GM19397 (cell line): Measurements from ENCODE around the gene LEAP2.
"Not testable (repeated sequence)": the region's sequence is repeated elsewhere in the genome, so short reads cannot be mapped to it uniquely, and the experiment has no call there.

Experiments used
- ATAC-seq: cut with Tn5 transposase; IDR thresholded peaks from one replicate; pipeline ENCODE4 v1.9.1; 2021; ENCODE audit warnings: mild to moderate bottlenecking, moderate library complexity; ENCODE audit not compliant: unreplicated experiment

The LEAP2 gene

GRCh38 chr5:132840313-132840712 is 33.2 kb upstream of the LEAP2 start:
- ATAC-seq = no peak

- ATAC-seq = no peak
Observed at GRCh38 chr5:132840896-132841295, 32.6 kb upstream of the LEAP2 start.

DNA sequence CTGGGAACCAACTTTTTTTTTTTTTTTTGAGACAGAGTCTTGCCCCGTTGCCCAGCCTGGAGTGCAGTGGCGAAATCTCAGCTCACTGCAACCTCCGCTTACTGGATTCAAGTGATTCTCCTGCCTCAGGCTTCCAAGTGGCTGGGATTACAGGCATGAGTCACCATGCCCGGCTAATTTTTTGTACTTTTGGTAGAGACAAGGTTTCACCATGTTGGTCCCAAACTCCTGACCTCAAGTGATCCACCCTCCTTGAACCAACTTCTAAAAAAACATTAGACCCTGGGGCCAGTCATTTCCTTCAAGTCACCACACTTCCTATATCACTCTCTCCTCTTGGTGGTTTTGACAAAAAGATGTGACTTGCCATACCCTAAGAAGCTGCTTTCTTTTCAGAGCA is 32.2 kb upstream of the LEAP2 start:
- ATAC-seq = no peak

GRCh38 chr5:132848270-132848669 is 25.2 kb upstream of the LEAP2 start:
- ATAC-seq = no peak

DNA sequence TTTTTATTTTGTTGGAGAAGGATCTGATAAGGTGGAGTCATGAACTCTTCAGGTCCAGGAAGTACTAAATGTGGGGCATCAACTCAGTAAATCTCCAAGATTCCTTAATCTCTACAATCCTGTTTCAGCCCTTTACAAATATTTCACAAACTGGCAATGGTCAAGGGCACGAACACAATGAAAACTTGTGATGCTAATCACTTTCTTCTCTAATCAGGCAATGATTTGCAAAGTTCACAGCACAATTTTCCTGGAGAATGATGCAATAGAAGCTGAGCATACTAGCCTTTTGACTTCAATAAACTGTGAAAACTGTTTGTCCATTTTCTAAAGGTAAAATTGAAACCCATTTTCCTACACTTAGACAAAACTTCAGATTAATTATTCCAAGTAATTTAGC is 24.1 kb upstream of the LEAP2 start:
- no peak for ATAC-seq

GRCh38 chr5:132850066-132850465 is 23.4 kb upstream of the LEAP2 start:
- no peak for ATAC-seq

- ATAC-seq = no peak
Observed at GRCh38 chr5:132853323-132853722, 20.1 kb upstream of the LEAP2 start.

DNA sequence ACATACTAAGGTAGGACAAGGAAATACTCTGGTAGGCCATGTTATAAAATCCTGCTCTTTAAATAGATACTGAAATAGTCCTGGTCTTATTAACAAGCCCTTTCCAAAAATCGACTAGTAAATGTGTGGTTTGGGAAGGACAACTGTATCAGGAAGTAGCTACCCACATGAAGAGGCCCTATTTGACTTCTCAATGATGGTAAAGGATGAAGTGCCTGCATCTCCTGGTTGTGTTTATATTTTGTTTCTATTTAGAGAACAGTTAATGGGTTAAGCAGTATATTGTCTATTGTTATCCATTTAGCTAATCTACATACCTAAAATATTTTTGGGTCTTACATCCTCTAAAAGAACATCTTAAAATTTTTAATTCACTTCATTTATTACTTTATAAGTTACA is 19.7 kb upstream of the LEAP2 start:
- no peak for ATAC-seq

- ATAC-seq = no peak
Observed at GRCh38 chr5:132854301-132854700, 19.2 kb upstream of the LEAP2 start.

DNA sequence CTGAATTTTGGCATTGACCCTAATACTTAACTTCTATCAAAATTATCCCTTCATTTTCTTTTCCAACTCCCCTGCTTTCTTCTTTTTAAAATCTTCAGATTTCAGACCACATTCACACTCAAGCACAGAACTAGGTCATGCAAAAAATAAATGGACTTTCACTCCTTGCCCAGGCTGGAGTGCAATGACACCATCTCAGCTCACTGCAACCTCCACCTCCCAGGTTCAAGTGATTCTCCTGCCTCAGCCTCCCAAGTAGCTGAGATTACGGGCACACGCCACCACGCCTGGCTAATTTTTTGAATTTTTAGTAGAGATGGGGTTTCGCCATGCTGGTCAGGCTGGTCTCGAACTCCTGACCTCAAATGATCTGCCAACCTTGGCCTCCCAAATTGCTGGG is 18.5 kb upstream of the LEAP2 start:
- not testable (repeated sequence) for ATAC-seq

DNA sequence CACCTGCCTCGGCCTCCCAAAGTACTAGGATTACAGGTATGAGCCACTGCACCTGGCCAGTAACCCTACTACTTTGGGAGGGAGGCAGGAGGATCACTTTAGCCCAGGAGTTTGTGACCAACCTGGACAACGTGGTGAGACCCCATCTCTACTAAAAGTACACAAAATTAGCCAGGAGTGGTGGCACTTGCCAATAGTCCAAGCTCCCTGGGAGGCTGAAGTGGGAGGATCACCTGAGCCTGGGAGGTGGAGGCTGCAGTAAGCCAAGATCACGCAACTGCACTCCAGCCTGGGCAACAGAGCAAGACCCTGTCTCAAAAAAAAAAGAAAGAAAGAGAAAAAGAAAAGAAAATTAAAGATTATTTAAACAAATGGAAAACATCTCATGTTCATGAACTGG is 17.5 kb upstream of the LEAP2 start:
- no peak for ATAC-seq

- no peak for ATAC-seq
Observed at GRCh38 chr5:132859889-132860437, 13.5 kb upstream of the LEAP2 start.

DNA sequence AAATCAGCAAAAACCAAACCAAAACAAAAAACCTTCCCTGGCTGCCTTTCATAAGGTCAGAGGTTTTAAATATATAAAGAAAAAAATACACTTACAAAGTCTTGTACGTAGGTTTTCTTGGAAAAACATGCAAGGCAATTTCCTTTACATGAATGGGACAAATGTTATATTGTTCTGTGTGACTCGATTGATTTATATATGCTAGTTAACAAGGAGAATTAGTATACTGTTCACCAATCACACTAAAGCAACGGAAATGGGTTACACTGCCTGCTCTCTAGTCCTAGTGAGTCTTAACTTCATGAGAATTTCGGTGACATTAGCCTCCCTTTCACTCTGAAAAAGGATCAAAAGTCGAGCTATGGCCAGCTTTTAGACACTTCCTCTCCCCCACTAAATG is 12.7 kb upstream of the LEAP2 start:
- no peak for ATAC-seq

- peak; percentile 12 for ATAC-seq
Observed at GRCh38 chr5:132865668-132866341, 7.7 kb upstream of the LEAP2 start.

DNA sequence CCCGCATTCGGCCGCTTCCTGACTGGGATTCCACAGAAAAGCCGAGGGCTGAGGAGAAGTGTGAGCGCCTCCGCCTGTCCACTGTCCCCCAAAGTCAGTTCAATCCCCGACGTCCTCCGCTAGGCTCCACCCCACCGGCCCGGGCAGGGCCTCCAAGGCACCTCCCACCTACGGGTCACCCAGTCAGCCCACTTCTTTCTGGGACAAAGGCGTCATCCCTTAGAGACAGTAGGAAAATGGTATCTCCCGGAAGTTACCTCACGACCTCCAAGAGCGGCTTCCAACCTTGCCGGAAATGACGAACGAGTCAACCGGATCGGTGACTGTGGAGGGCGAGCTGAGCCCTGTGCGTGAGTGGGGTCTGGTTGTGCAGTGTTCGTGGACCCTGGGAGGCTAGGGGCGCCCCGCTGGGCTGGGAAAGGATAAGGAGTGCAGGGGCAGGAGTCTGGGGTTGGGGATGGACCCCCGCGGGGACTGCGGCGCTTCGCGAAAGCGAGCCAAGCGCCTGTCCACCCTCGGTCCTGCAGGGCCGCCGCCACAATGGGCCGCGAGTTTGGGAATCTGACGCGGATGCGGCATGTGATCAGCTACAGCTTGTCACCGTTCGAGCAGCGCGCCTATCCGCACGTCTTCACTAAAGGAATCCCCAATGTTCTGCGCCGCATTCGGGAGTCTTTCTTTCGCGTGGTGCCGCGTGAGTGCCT is 7.0 kb upstream of the LEAP2 start, which contains the start of the genes GDF9 and UQCRQ:
Gene GDF9, minus strand, starts transcription at position 128 of the 704 bp plus-strand sequence. CDS start 1,936 bp downstream, outside the sequence.
Gene UQCRQ, plus strand, starts transcription at position 301 of the 704 bp plus-strand sequence. Its CDS starts 240 bp downstream, at position 541.
- peak; percentile 95 for ATAC-seq

GRCh38 chr5:132867046-132867451 is 6.4 kb upstream of the LEAP2 start:
- peak; percentile 26 for ATAC-seq

DNA sequence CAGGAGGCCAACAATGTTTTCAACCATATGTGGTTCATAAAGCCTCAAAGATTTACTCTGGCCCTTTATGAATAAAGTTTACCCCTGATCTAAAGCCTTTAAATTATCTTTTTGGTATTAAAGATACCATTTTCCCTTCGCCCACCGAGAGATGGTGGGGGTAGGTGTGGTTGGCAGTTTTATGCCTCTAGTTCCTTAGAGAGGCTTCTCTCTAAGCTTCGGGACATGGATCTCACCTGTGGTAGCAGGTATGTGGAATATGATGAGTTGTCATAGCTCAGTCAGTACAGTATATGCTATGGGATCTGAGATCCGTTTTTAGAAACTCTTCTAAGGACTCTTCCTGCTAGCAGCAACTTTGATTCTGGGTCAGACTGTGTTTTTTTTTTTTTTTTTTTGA is 4.7 kb upstream of the LEAP2 start:
- ATAC-seq = no peak

GRCh38 chr5:132870801-132871200 is 2.7 kb upstream of the LEAP2 start:
- ATAC-seq = no peak

DNA sequence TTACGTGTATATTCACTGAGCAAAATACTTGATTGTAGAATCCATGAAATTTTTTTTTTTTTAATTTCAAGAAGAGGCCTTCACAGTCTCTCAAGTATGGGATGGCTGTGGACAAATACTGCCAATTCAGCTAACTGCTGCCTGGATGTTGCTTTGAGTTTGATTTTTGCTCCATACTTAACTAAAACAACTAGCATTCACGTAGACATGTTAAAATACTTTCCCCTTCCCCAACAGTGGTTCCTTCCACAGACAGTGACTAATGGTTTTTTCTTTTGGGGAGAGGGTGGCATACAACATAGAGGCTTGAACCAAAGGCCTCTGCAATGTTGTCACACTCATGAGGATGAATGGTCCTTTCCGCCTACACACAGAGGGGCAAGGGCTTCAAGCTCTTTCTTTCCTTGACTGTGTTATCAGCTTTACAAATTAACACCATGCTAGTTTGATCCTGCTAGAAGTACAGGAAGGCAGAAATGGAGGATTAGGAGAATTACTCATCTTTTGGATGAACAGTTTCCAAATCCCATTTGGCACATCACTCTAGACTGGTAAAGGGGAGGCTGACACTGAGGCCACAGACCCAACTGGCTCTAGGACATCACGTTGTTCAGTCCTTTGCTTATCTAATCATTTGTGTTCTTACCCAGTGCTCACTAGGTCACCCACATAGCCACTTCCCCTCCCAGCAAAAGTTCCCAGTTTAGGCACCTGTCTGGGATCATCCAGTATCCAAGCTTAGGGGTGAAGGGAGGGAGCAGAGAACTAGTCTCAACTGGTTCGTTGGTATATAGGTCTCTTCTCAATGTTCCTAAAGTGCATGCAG is 1.8 kb upstream of the LEAP2 start:
- no peak for ATAC-seq

- no peak for ATAC-seq
Observed at GRCh38 chr5:132872788-132873118, 715 bp upstream of the LEAP2 start.

- no peak for ATAC-seq
Observed at GRCh38 chr5:132873930-132874271, 433 bp downstream of the LEAP2 start.
